Heart left ventricle (tissue), 16 donors: Measurements from ENCODE around the gene ERCC6L2. TPM values are rescaled to one million over a fixed set of nuclear protein-coding genes. Genes with fewer than 3 reads are reported as not detected.

Experiments
- ATAC-seq, 4 donors: fragments of 200-7000 bp; cut with Tn5 transposase; one replicate each; pipeline ENCODE4 v1.9.1; 2020 to 2022; ENCODE audit warnings: moderate library complexity in 4 of 4, mild to moderate bottlenecking in 3 of 4, moderate number of reproducible peaks in 1 of 4
- DNase-seq, 5 donors: peaks; one replicate each; pipeline ENCODE4 v3.0.0-alpha.2; 2020
- H3K27ac ChIP-seq, 12 donors: fragments of 200-600 bp; sonication (generic) in 4 of 12; one replicate each; pipeline versions ENCODE4 v1.5.0 to v1.8.0; 2016 to 2022; ENCODE audit warnings: mild to moderate bottlenecking in 2 of 12
- H3K27me3 ChIP-seq, 9 donors: fragments of 200-600 bp; sonication (generic) in 2 of 9; one replicate each; pipeline versions ENCODE4 v1.5.1 to v1.8.0; 2016 to 2022; ENCODE audit warnings: mild to moderate bottlenecking in 3 of 9
- H3K36me3 ChIP-seq, 9 donors: fragments of 200-600 bp; sonication (generic) in 2 of 9; one replicate each; pipeline versions ENCODE4 v1.5.0 to v1.8.0; 2018 to 2022; ENCODE audit warnings: mild to moderate bottlenecking in 2 of 9
- H3K4me1 ChIP-seq, 12 donors: fragments of 200-600 bp; sonication (generic) in 4 of 12; one replicate each; pipeline versions ENCODE4 v1.5.0 to v1.8.0; 2016 to 2022; ENCODE audit warnings: mild to moderate bottlenecking in 3 of 12
- H3K4me3 ChIP-seq, 12 donors: fragments of 200-600 bp; sonication (generic) in 4 of 12; one replicate each; pipeline versions ENCODE4 v1.5.0 to v1.8.0; 2017 to 2022; ENCODE audit warnings: mild to moderate bottlenecking in 9 of 12, moderate library complexity in 4 of 12
- H3K9me3 ChIP-seq, 12 donors: fragments of 200-600 bp; sonication (generic) in 4 of 12; one replicate each; pipeline versions ENCODE4 v1.5.0 to v1.8.0; 2016 to 2022; ENCODE audit warnings: mild to moderate bottlenecking in 1 of 12
- CTCF ChIP-seq, 12 donors: fragments of 200-600 bp; sonication (generic) in 4 of 12; IDR thresholded peaks; one replicate each; pipeline versions ENCODE4 v1.5.0 to v1.8.0; 2018 to 2022; ENCODE audit warnings: antibody characterized with exemption in 12 of 12, mild to moderate bottlenecking in 5 of 12
- POLR2A ChIP-seq, 2 donors: fragments of 450-650 bp; IDR thresholded peaks; one replicate each; pipeline ENCODE4 v1.6.1; 2017; ENCODE audit warnings: antibody characterized with exemption in 2 of 2, mild to moderate bottlenecking in 2 of 2, moderate library complexity in 2 of 2
- WGBS, 4 donors: extraction: QIAGEN DNeasy Blood & Tissue Kit in 2 of 4; methylation state at CpG; one replicate each; pipeline versions ENCODE4 v1.1.5 to v1.1.7; 2013 to 2018; 5-methylcytosine and 5-hydroxymethylcytosine counted together
- intact Hi-C, 10 donors: fragments of 100-400 bp; cut with DNase I; formaldehyde crosslinking; loops; one replicate each; pipeline versions ENCODE4 v1.11.1 to v1.14.2; 2022
- polyA plus RNA-seq, 2 donors: library from polyadenylated mRNA; stranded (reverse); fragments of 200-250 nt; gene quantifications; one replicate each; pipeline ENCODE4 v1.2.3, GENCODE V29; 2013
- total RNA-seq, 9 donors: library from RNA; depleted of rRNA in 2 of 9; stranded (reverse); fragments of >200 nt in 2 of 9; fragmentation: NEBNext Ultra II Directional in 3 of 9; extraction: Animal tissue kit (Norgen Biotek cat#: 25700) in 3 of 9; gene quantifications; one replicate each; pipeline versions ENCODE4 v1.1.0 to v1.2.4, GENCODE V29; 2016 to 2023
- donor health status: ischemic (EF 13 %, LVEDD 7.1; RV severe dilation, severe dysfunction).
- donor health status: healthy with polysubstance abuse.
- donor health status: DM: no; HTN: yes; CAD: no.
- donor health status: DM: no; HTN: no; CAD: no.
- donor health status: ischemic (EF 25% LVEDD 6.9; RV normal size, moderate dysfunction).
- donor health status: ischemic (EF 25% LVEDD 5.7; RV mildly dilated, moderate dysfunction).
- donor health status: healthy.
- donor health status: DM: yes; HTN: yes; CAD: no.
- donor health status: ischemic (EF 35%, LVEDD 5.7; RV mildly dilated, moderate dysfunction).
- donor health status: nonischemic (EF 11% LVEDD 7.7; RV severe dilation, severe dysfunction).
- donor health status: DM: yes; HTN: yes; CAD: no.
- donor health status: PGD.
- donor health status: ischemic (EF 29% LVEDD 5.4; RV normal size, mild dysfunction).
- donor health status: nonischemic (EF 23%, LVEDD 6.1; RV moderate dilation, normal function).

The ERCC6L2 gene
- total and polyA plus RNA-seq, 11 donors, result 4.0 to 46.8 (median 27.4) TPM

GRCh38 chr9:96009690-96010472 lies 134.4 kb downstream of the ERCC6L2 start:
- H3K4me1 ChIP-seq, result peaks cover 0 to 19% (median 0%) of the 10 kb centered on the region in 12 donors
- WGBS, 4 donors, result 60 to 70% (median 61%) methylated on average over 4 of the region's 4 CpGs
- ATAC-seq (peak in 3 of 4 donors; percentile 34 to 63 (median 63)), DNase-seq (no peak)
- intact Hi-C loops, result no loop called here
- peak overlapping the region in 1 of 12 donors; percentile 38 for H3K27ac ChIP-seq
- peaks cover 3 to 82% (median 36%) of the 10 kb centered on the region in 9 donors for H3K36me3 ChIP-seq
- H3K27me3 ChIP-seq, result no peaks in the 10 kb centered on the region
- no peak overlapping the region for H3K4me3 ChIP-seq
- no peaks in the 10 kb centered on the region for H3K9me3 ChIP-seq
- no peak for TF ChIP-seq POLR2A (IDR thresholded peaks at IDR 0.05)
- TF ChIP-seq CTCF (IDR thresholded peaks at IDR 0.05), result no peak

- ATAC-seq (peak in 2 of 4 donors; percentile 52 to 74), DNase-seq (no peak)
- 87 to 93% (median 89%) methylated on average over 6 of the region's 6 CpGs for WGBS, 4 donors
- H3K36me3 ChIP-seq, result peaks cover 0 to 63% (median 22%) of the 10 kb centered on the region in 9 donors
- H3K27me3 ChIP-seq, result no peaks in the 10 kb centered on the region
- intact Hi-C loops, result no loop called here
- peaks cover 0 to 25% (median 0%) of the 10 kb centered on the region in 12 donors for H3K4me1 ChIP-seq
- peak overlapping the region in 1 of 12 donors; percentile 70 for H3K27ac ChIP-seq
- no peak for TF ChIP-seq CTCF (IDR thresholded peaks at IDR 0.05)
- no peak for TF ChIP-seq POLR2A (IDR thresholded peaks at IDR 0.05)
- no peak overlapping the region for H3K4me3 ChIP-seq
- no peaks in the 10 kb centered on the region for H3K9me3 ChIP-seq
Measured at GRCh38 chr9:96014078-96014477, 138.6 kb downstream of the ERCC6L2 start.

DNA sequence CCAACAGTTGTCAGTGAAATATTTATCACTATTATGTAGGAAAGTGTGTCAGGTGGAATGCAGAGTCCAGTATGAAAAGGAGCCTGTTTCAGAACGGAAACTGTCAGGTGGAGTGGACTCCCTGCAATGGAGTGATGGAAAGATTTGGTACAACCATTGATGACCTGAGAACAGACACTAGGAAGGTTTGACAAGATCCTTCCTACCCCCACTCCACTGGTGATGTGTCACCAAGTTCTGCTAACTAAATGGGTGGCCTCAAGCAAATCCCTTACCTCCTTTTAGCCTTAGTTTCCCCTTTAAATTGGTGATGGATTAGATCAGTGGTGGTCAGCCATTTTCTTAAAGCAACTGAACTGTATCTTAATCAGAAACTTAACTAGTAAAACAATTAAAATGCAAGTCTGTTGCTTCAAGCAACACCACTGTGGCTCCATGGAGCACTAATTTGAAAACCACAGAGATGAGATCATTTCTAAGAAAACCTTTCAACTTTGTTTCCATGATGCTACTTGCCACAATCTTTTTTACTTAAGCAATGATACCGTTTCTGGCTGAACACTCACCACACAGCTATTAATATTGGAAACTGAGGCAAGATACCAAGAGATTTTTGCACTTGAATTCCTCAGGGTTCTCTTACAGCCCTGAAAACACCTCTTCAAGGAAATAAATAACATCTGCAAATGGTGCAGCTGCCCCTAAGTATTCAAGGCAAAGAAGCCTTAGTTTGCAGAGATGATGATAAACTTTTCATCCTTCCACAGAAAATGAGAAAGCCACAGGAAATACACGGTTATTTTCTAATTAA lies 140.6 kb downstream of the ERCC6L2 start:
- Histone ChIP-seq H3K36me3 (peaks cover 0 to 49% (median 15%) of the 10 kb centered on the region in 9 donors), H3K27me3 (peaks cover 0 to 13% (median 9%) of the 10 kb centered on the region in 9 donors), H3K9me3 (no peaks in the 10 kb centered on the region), H3K4me3 (no peak overlapping the region), H3K4me1 (peaks cover 0 to 20% (median 5%) of the 10 kb centered on the region in 12 donors), H3K27ac (peak overlapping the region in 1 of 12 donors; percentile 74)
- ATAC-seq, result no peak
- no peak for TF ChIP-seq CTCF (IDR thresholded peaks at IDR 0.05)
- TF ChIP-seq POLR2A (IDR thresholded peaks at IDR 0.05), result no peak
- DNase-seq, result no peak
- intact Hi-C loops, result no loop called here
- WGBS, 4 donors, result 87 to 91% (median 90%) methylated on average over 3 of the region's 3 CpGs
